GM23338 (cell line): ENCODE measurements around the gene PTGER2.

Experiments used
- CREB1 ChIP-seq: fragments of 250-450 bp; sonication (Bioruptor Pico); IDR thresholded peaks from 2 replicates; pipeline ENCODE4 v1.5.0; 2020; ENCODE audit warnings: low read depth, mild to moderate bottlenecking, moderate library complexity
- CTCF ChIP-seq, 2 experiments: fragments of 200-600 bp in 1 of 2; sonication (generic) in 1 of 2; conservative IDR thresholded peaks; 2 replicates each; pipeline versions ENCODE4 v1.5.1 to v1.6.1; 2016 to 2017; ENCODE audit warnings: antibody characterized with exemption in 2 of 2, low read depth in 2 of 2, mild to moderate bottlenecking in 2 of 2, moderate library complexity in 1 of 2
- ETS1 ChIP-seq: IDR thresholded peaks from 2 replicates; pipeline ENCODE4 v1.6.1; 2016; ENCODE audit warnings: antibody characterized with exemption
- EZH2 ChIP-seq: fragments of 200-600 bp; sonication (generic); IDR thresholded peaks from one replicate; pipeline ENCODE4 v1.8.0; 2017; ENCODE audit warnings: antibody characterized with exemption, mild to moderate bottlenecking, low read depth; ENCODE audit not compliant: unreplicated experiment
- EZH2phosphoT487 ChIP-seq: fragments of 200-600 bp; sonication (generic); IDR thresholded peaks from one replicate; pipeline ENCODE4 v1.8.1; 2018; ENCODE audit warnings: antibody characterized with exemption; ENCODE audit not compliant: unreplicated experiment
- JUNB ChIP-seq: IDR thresholded peaks from one replicate; pipeline ENCODE4 v1.6.1; 2016; ENCODE audit warnings: antibody characterized with exemption; ENCODE audit not compliant: unreplicated experiment
- NANOG ChIP-seq: IDR thresholded peaks from 2 replicates; pipeline ENCODE4 v1.6.1; 2016; ENCODE audit warnings: antibody characterized with exemption, borderline replicate concordance
- POLR2AphosphoS5 ChIP-seq: IDR thresholded peaks from 2 replicates; pipeline ENCODE4 v1.6.1; 2016; ENCODE audit warnings: antibody characterized with exemption, low read depth
- REST ChIP-seq: IDR thresholded peaks from one replicate; pipeline ENCODE4 v1.6.1; 2018; ENCODE audit warnings: antibody characterized with exemption; ENCODE audit not compliant: unreplicated experiment

- no peak for TF ChIP-seq EZH2phosphoT487
- TF ChIP-seq POLR2AphosphoS5: no peak
- TF ChIP-seq CTCF (conservative IDR thresholded peaks at IDR 0.05; ENCODE audit: low read depth in 2 of 2): no peak
- TF ChIP-seq CREB1: no peak
- TF ChIP-seq ETS1: no peak
- TF ChIP-seq JUNB: no peak
- no peak for TF ChIP-seq EZH2
- TF ChIP-seq REST: no peak
- TF ChIP-seq NANOG: no peak
These were observed 45.0 kb upstream of the PTGER2 start for GRCh38 chr14:52269100-52269499.
